ENCODE data around the gene KLHL22. TPM values are rescaled to one million over a fixed set of nuclear protein-coding genes. Genes with fewer than 3 reads are reported as not detected.
"Not testable (repeated sequence)": the region's sequence is repeated elsewhere in the genome, so short reads cannot be mapped to it uniquely, and the experiment has no call there.

Gene KLHL22
- total RNA-seq, 4 donors from 2014 or later: 24.1 to 32.2 (median 28.4) TPM

DNA sequence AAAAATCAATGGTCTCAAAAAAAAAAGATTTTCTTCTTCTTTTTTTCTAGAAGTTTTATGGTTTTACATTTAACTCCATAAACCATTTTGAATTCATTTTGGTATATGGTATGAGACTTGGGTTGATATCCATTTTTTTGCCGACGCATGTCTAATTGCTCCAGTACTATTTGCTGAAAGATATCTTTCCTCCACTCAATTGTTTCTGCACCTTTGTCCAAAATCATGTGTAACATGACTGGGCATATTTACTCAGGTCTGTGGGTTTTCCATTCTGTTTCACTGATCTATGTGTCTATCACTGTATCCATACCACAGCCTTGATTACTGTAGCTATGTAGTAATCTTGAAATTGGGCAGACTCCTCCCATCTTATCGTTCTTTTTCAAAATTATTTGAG lies 42.4 kb downstream of the KLHL22 start:
- H3K27me3 ChIP-seq: no peaks in the 10 kb centered on the region
- ATAC-seq: no peak
- peaks cover 0 to 15% of the 10 kb centered on the region in 2 donors for H3K36me3 ChIP-seq
- no peak overlapping the region for H3K27ac ChIP-seq
- DNase-seq: no peak
- in situ Hi-C loops (cut with MboI; ENCODE audit: low sequenced_read_pairs in 4 of 4): loop anchor here in 1 of 4 donors (25.0 kb wide), 1 partner anchor 234 kb away; no protein-coding TSS in a partner anchor
- TF ChIP-seq, protein P1, sequence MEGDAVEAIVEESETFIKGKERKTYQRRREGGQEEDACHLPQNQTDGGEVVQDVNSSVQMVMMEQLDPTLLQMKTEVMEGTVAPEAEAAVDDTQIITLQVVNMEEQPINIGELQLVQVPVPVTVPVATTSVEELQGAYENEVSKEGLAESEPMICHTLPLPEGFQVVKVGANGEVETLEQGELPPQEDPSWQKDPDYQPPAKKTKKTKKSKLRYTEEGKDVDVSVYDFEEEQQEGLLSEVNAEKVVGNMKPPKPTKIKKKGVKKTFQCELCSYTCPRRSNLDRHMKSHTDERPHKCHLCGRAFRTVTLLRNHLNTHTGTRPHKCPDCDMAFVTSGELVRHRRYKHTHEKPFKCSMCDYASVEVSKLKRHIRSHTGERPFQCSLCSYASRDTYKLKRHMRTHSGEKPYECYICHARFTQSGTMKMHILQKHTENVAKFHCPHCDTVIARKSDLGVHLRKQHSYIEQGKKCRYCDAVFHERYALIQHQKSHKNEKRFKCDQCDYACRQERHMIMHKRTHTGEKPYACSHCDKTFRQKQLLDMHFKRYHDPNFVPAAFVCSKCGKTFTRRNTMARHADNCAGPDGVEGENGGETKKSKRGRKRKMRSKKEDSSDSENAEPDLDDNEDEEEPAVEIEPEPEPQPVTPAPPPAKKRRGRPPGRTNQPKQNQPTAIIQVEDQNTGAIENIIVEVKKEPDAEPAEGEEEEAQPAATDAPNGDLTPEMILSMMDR (IDR thresholded peaks at IDR 0.05 in 4 of 5, conservative IDR thresholded peaks at IDR 0.05 in 1 of 5): no peak
- no peak for TF ChIP-seq POLR2A (IDR thresholded peaks at IDR 0.05)
- no peaks in the 10 kb centered on the region for H3K4me1 ChIP-seq
- no peak overlapping the region for H3K4me3 ChIP-seq
- intact Hi-C loops (cut with DNase I; ENCODE audit: low total_unique reads): no loop called here
- no peaks in the 10 kb centered on the region for H3K9me3 ChIP-seq

DNA sequence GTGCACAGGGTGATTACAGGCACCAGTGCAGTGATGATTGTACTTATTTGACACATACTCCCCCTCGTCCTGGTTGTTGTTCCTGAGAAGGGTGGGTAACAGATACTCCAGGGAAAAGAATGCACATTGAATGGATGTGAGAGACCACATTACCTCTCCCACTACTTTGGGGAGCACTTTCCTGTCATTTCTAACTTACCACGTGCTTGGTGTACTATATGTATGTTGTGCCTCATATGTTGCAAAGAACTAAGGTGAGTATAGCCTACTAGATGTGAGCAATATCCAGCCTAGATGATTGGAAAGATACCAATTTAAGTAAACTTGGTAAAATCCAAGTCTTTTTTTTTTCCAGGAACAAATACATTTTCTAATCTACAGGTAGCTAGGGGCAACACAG lies 43.7 kb downstream of the KLHL22 start:
- intact Hi-C loops (cut with DNase I; ENCODE audit: low total_unique reads): no loop called here
- Histone ChIP-seq H3K4me3 (no peak overlapping the region), H3K36me3 (peaks cover 0 to 5% of the 10 kb centered on the region in 2 donors), H3K27ac (no peak overlapping the region), H3K9me3 (no peaks in the 10 kb centered on the region), H3K27me3 (no peaks in the 10 kb centered on the region), H3K4me1 (no peaks in the 10 kb centered on the region)
- ATAC-seq: no peak
- DNase-seq: no peak
- TF ChIP-seq, protein P1 (IDR thresholded peaks at IDR 0.05 in 4 of 5, conservative IDR thresholded peaks at IDR 0.05 in 1 of 5): no peak
- TF ChIP-seq POLR2A (IDR thresholded peaks at IDR 0.05): no peak
- in situ Hi-C loops (cut with MboI; ENCODE audit: low sequenced_read_pairs in 4 of 4): loop anchor here in 1 of 4 donors (25.0 kb wide), 1 partner anchor 235 kb away; no protein-coding TSS in a partner anchor

- H3K9me3 ChIP-seq; H3K4me3 ChIP-seq; H3K36me3 ChIP-seq; H3K27ac ChIP-seq; DNase-seq; intact Hi-C loops (cut with DNase I; ENCODE audit: low total_unique reads); H3K27me3 ChIP-seq; ATAC-seq; H3K4me1 ChIP-seq: not testable (repeated sequence)
- in situ Hi-C loops (cut with MboI; ENCODE audit: low sequenced_read_pairs in 4 of 4): loop anchor here in 1 of 4 donors (25.0 kb wide), 1 partner anchor 236 kb away; no protein-coding TSS in a partner anchor
These were observed 44.3 kb downstream of the KLHL22 start for GRCh38 chr22:20451129-20451778.

GRCh38 chr22:20450551-20450906 lies 45.1 kb downstream of the KLHL22 start:
- Histone ChIP-seq H3K27ac (no peak overlapping the region), H3K27me3 (no peaks in the 10 kb centered on the region), H3K36me3 (no peaks in the 10 kb centered on the region), H3K9me3 (no peaks in the 10 kb centered on the region), H3K4me1 (no peaks in the 10 kb centered on the region), H3K4me3 (no peak overlapping the region)
- ATAC-seq (no peak), DNase-seq (no peak)
- in situ Hi-C loops (cut with MboI; ENCODE audit: low sequenced_read_pairs in 4 of 4): loop anchor here in 1 of 4 donors (25.0 kb wide), 1 partner anchor 237 kb away; no protein-coding TSS in a partner anchor
- TF ChIP-seq, protein P1 (IDR thresholded peaks at IDR 0.05 in 4 of 5, conservative IDR thresholded peaks at IDR 0.05 in 1 of 5): no peak
- TF ChIP-seq POLR2A (IDR thresholded peaks at IDR 0.05): no peak
- intact Hi-C loops (cut with DNase I; ENCODE audit: low total_unique reads): no loop called here

- Histone ChIP-seq H3K36me3 (no peaks in the 10 kb centered on the region), H3K27me3 (no peaks in the 10 kb centered on the region), H3K27ac (no peak overlapping the region), H3K4me1 (no peaks in the 10 kb centered on the region), H3K4me3 (no peak overlapping the region), H3K9me3 (no peaks in the 10 kb centered on the region)
- intact Hi-C loops (cut with DNase I; ENCODE audit: low total_unique reads) (no loop called here), in situ Hi-C loops (cut with MboI; ENCODE audit: low sequenced_read_pairs in 4 of 4) (loop anchor here in 2 of 4 donors (25.0 kb wide), 1 partner anchor 237 kb away; no protein-coding TSS in a partner anchor)
- no peak for DNase-seq
- no peak for ATAC-seq
- TF ChIP-seq, protein P1 (IDR thresholded peaks at IDR 0.05 in 4 of 5, conservative IDR thresholded peaks at IDR 0.05 in 1 of 5): no peak
- TF ChIP-seq POLR2A (IDR thresholded peaks at IDR 0.05): no peak
These were observed 45.6 kb downstream of the KLHL22 start for GRCh38 chr22:20449819-20450550.

Data from gastrocnemius medialis (tissue), 4 donors.